ENCODE results near the gene ASF1A.

DNA sequence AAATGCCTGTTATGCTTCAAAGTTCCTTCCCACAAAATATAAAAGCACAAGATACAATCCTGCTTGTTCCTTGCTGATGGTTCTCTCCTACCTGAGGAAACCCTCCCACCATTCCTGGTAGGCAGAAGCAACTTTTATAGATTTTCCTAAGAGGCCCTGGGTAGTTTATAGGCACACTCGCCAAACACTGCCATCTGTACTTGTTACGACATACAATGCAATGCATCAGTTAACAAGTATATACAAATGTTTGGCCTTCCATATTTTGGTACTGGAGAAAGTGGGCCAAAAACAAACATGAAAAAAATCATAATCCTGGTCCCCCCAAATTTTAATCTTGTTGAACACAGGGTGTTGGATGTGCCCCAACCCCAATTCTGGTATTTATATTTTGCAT is 24.4 kb downstream of the ASF1A start:
- TF ChIP-seq CTCF (IDR thresholded peaks at IDR 0.05) (no peak), POLR2A (IDR thresholded peaks at IDR 0.05) (no peak)
